Keratinocyte (primary cell): Measurements from ENCODE around the gene GLG1. TPM values are rescaled to one million over a fixed set of nuclear protein-coding genes. Genes with fewer than 3 reads are reported as not detected.

Experiments used
- DNase-seq: peaks from one replicate; pipeline ENCODE4 v3.0.0-alpha.2; 2011; ENCODE audit warnings: low read depth, missing footprints, low spot score
- FAIRE-seq: peaks from 2 replicates; lab custom pipeline; 2011; peaks lifted over from hg19 to GRCh38; lab: Jason Lieb, UNC
- H2AFZ ChIP-seq: 2 replicates; pipeline ENCODE4 v1.6.0; 2012; ENCODE audit warnings: low read length, control low read depth, inconsistent platforms; ENCODE audit not compliant: control insufficient read depth
- H3K27ac ChIP-seq: 2 replicates; pipeline ENCODE4 v1.5.1; 2011; ENCODE audit warnings: low read length; ENCODE audit not compliant: control insufficient read depth, insufficient read depth
- H3K27me3 ChIP-seq: 3 replicates; pipeline ENCODE4 v1.6.0; 2011; ENCODE audit warnings: low read length; ENCODE audit not compliant: control insufficient read depth, insufficient read depth; ENCODE audit errors: extremely low read depth
- H3K36me3 ChIP-seq, 2 experiments: 2 replicates in 1 of 2; 3 replicates in 1 of 2; pipeline ENCODE4 v1.5.1; 2011; ENCODE audit warnings: low read length in 2 of 2, mild to moderate bottlenecking in 1 of 2; ENCODE audit not compliant: control insufficient read depth in 2 of 2, insufficient read depth in 2 of 2; ENCODE audit errors: extremely low read depth in 1 of 2
- H3K4me1 ChIP-seq: 3 replicates; pipeline ENCODE4 v1.5.1; 2011; ENCODE audit warnings: low read length; ENCODE audit not compliant: control insufficient read depth, insufficient read depth; ENCODE audit errors: extremely low read depth
- H3K4me2 ChIP-seq: 3 replicates; pipeline ENCODE4 v1.6.0; 2011; ENCODE audit warnings: low read depth, low read length; ENCODE audit not compliant: control insufficient read depth, insufficient read depth; ENCODE audit errors: extremely low read depth
- H3K4me3 ChIP-seq, 3 experiments: fragments of 200-600 bp in 1 of 3; sonication (generic) in 1 of 3; 2 replicates in 2 of 3; 3 replicates in 1 of 3; pipeline ENCODE4 v1.5.1; 2011 to 2016; ENCODE audit warnings: low read length in 3 of 3, mild to moderate bottlenecking in 3 of 3, control low read depth in 2 of 3, inconsistent platforms in 1 of 3, low read depth in 1 of 3, mixed read lengths in 1 of 3, mixed run types in 1 of 3, moderate library complexity in 1 of 3; ENCODE audit not compliant: control insufficient read depth in 2 of 3, insufficient read depth in 2 of 3; ENCODE audit errors: extremely low read depth in 1 of 3
- H3K79me2 ChIP-seq: 2 replicates; pipeline ENCODE4 v1.6.0; 2012; ENCODE audit warnings: low read length; ENCODE audit not compliant: control insufficient read depth, insufficient read depth
- H3K9ac ChIP-seq: 3 replicates; pipeline ENCODE4 v1.6.0; 2011; ENCODE audit warnings: low read length; ENCODE audit not compliant: control insufficient read depth, insufficient read depth; ENCODE audit errors: extremely low read depth
- H3K9me1 ChIP-seq: 3 replicates; pipeline ENCODE4 v1.6.0; 2011; ENCODE audit warnings: low read length; ENCODE audit not compliant: control insufficient read depth, insufficient read depth; ENCODE audit errors: extremely low read depth
- H3K9me3 ChIP-seq: 2 replicates; pipeline ENCODE4 v1.5.1; 2012; ENCODE audit warnings: low read depth, low read length; ENCODE audit not compliant: control insufficient read depth
- H4K20me1 ChIP-seq: 3 replicates; pipeline ENCODE4 v1.6.0; 2011; ENCODE audit warnings: low read length; ENCODE audit not compliant: control insufficient read depth, insufficient read depth; ENCODE audit errors: extremely low read depth
- CTCF ChIP-seq, 3 experiments: IDR thresholded peaks in 1 of 3; conservative IDR thresholded peaks in 1 of 3; optimal IDR thresholded peaks in 1 of 3; 2 replicates in 2 of 3; 3 replicates in 1 of 3; pipeline versions ENCODE3 to v1.5.1; 2011; ENCODE audit warnings: low read length in 3 of 3, mild to moderate bottlenecking in 3 of 3, moderate library complexity in 2 of 3, control low read depth in 1 of 3, inconsistent platforms in 1 of 3; ENCODE audit not compliant: insufficient read depth in 2 of 3; ENCODE audit errors: extremely low read depth in 1 of 3
- EZH2 ChIP-seq: IDR thresholded peaks from one replicate; pipeline ENCODE4 v1.6.1; 2012; ENCODE audit warnings: inconsistent platforms, mild to moderate bottlenecking, low read length, moderate library complexity
- dilution Hi-C: fragments of 300-500 bp; cut with MboI; formaldehyde crosslinking; loops from one replicate; pipeline ENCODE4 v1.7.0; 2020; ENCODE audit warnings: low sequenced_read_pairs; ENCODE audit not compliant: extremely low pct_ligation_motif_present
- polyA plus RNA-seq, 5 experiments: library from polyadenylated mRNA; depleted of rRNA in 3 of 5; stranded (reverse) in 3 of 5; stranded (forward) in 1 of 5; unstranded in 1 of 5; fragments of >200 nt; gene quantifications; 1 replicate in 1 of 5; 2 replicates in 3 of 5; 3 replicates in 1 of 5; pipeline versions ENCODE4 v1.2.1 to v1.2.3, GENCODE V29; 2011 to 2012; ENCODE audit warnings: missing spikeins in 2 of 5, low read depth in 1 of 5, low replicate concordance in 1 of 5

Gene GLG1
- polyA plus RNA-seq, 1 donor (not counting 4 experiments of a cell fraction or from before 2014, with no cell fraction given) = 63.6 TPM

DNA sequence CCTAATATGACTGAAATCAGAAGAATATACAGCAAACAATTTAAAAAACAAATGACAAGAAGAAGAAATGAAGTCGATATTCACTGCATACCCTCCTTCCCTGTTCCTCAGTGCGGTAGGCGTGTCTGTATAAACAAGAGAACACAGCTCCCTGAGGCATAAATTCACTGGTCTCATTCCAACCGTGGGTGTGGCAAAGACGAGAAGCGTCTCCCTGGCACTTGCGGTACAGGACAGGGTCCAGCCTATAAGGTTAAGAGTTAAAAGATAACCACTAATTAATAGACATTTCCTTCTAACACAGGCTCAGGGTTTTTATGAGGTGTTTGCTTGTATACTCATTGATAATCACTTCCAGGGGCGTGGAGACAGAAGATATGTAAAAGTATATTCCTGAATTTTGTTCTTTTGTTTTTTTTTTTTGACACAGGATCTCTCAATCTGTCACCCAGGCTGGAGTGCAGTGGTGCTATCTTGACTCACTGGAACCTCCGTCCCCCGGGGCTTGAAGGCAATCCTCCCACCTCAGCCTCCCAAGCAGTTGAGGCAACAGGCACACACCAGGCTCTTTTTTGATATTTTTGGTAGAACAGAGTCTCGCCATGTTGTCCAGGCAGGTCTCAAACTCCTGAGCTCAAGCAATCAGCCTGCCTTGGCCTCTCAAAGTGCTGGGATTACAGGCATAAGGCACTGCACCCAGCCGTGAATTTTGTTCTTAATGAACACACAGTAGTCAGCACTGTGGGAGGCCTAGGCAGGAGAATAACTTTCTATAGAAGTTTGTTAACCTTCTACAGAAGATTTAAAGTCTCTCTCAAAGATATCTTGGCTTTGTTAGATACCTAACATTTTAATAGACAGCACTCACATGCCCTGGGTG is 126.5 kb downstream of the GLG1 start:
- no peak overlapping the region for H2AFZ ChIP-seq
- H3K27me3 ChIP-seq = no peaks in the 10 kb centered on the region
- peak; percentile 88 for FAIRE-seq
- DNase-seq = peak; percentile 56
- no peaks in the 10 kb centered on the region for H3K9me3 ChIP-seq
- H4K20me1 ChIP-seq = no peaks in the 10 kb centered on the region
- peaks cover 9 to 10% of the 10 kb centered on the region in 2 experiments for H3K36me3 ChIP-seq
- dilution Hi-C loops = no loop called here
- TF ChIP-seq CTCF (optimal IDR thresholded peaks at IDR 0.05 in 1 of 3, IDR thresholded peaks at IDR 0.05 in 1 of 3, conservative IDR thresholded peaks at IDR 0.05 in 1 of 3; ENCODE audit: extremely low read depth in 1 of 3, insufficient read depth in 2 of 3, low read length in 3 of 3) (no peak), EZH2 (no peak)
- H3K4me3 ChIP-seq = no peak overlapping the region
- H3K9me1 ChIP-seq = no peaks in the 10 kb centered on the region
- no peaks in the 10 kb centered on the region for H3K79me2 ChIP-seq
- peaks cover 15% of the 10 kb centered on the region for H3K4me1 ChIP-seq
- H3K9ac ChIP-seq = no peak overlapping the region
- H3K27ac ChIP-seq = peak overlapping the region; percentile 42
- peak overlapping the region; percentile 43 for H3K4me2 ChIP-seq

- Histone ChIP-seq H4K20me1 (no peaks in the 10 kb centered on the region), H2AFZ (no peak overlapping the region), H3K9me3 (no peaks in the 10 kb centered on the region), H3K27me3 (no peaks in the 10 kb centered on the region), H3K4me2 (no peak overlapping the region), H3K9ac (no peak overlapping the region), H3K27ac (no peak overlapping the region), H3K79me2 (no peaks in the 10 kb centered on the region), H3K4me3 (no peak overlapping the region), H3K9me1 (no peaks in the 10 kb centered on the region), H3K36me3 (peaks cover 14% of the 10 kb centered on the region in 2 experiments), H3K4me1 (peaks cover 15% of the 10 kb centered on the region)
- no peak for DNase-seq
- TF ChIP-seq EZH2 (no peak), CTCF (optimal IDR thresholded peaks at IDR 0.05 in 1 of 3, IDR thresholded peaks at IDR 0.05 in 1 of 3, conservative IDR thresholded peaks at IDR 0.05 in 1 of 3; ENCODE audit: extremely low read depth in 1 of 3, insufficient read depth in 2 of 3, low read length in 3 of 3) (no peak)
- dilution Hi-C loops = no loop called here
- no peak for FAIRE-seq
These were observed 129.7 kb downstream of the GLG1 start for GRCh38 chr16:74477226-74477625.
